Activated naive CD4-positive, alpha-beta T cell treated with anti-CD3 and anti-CD28 coated beads for 36 hours (primary cell): ENCODE measurements around the gene CHMP4A. TPM values are rescaled to one million over a fixed set of nuclear protein-coding genes. Genes with fewer than 3 reads are reported as not detected.

Experiments used
- CTCF ChIA-PET: fragments of 350-600 bp; sonication (Branson Sonifier 250); formaldehyde crosslinking; loops from one replicate; lab custom pipeline; 2021; ENCODE audit warnings: antibody characterized with exemption; lab: Charles Lee
- DNase-seq: peaks from one replicate; pipeline ENCODE4 v3.0.0-alpha.2; 2020
- H3K27ac Mint-ChIP-seq: one replicate; pipeline ENCODE4 v1.8.0; 2021; ENCODE audit warnings: mild to moderate bottlenecking, mixed read lengths
- H3K27me3 Mint-ChIP-seq: one replicate; pipeline ENCODE4 v1.8.0; 2021; ENCODE audit warnings: low read depth, mixed read lengths
- H3K36me3 Mint-ChIP-seq: one replicate; pipeline ENCODE4 v1.8.0; 2021; ENCODE audit warnings: low read depth, mixed read lengths
- H3K4me1 Mint-ChIP-seq: one replicate; pipeline ENCODE4 v1.8.0; 2021; ENCODE audit warnings: low read depth, mixed read lengths
- H3K4me3 Mint-ChIP-seq: one replicate; pipeline ENCODE4 v1.8.0; 2021; ENCODE audit warnings: mild to moderate bottlenecking, moderate library complexity, mixed read lengths
- H3K9me3 Mint-ChIP-seq: one replicate; pipeline ENCODE4 v1.8.0; 2021; ENCODE audit warnings: mixed read lengths
- intact Hi-C: fragments of 100-400 bp; cut with micrococcal nuclease; formaldehyde crosslinking; loops from one replicate; pipeline ENCODE4 v1.15.1; 2023
- total RNA-seq, 2 experiments: library from RNA; stranded (reverse); gene quantifications; one replicate each; pipeline ENCODE4 v1.2.3, GENCODE V29; 2021

The CHMP4A gene
- total RNA-seq, 2 experiments from 2014 or later, result 65.2 to 66.5 TPM

DNA sequence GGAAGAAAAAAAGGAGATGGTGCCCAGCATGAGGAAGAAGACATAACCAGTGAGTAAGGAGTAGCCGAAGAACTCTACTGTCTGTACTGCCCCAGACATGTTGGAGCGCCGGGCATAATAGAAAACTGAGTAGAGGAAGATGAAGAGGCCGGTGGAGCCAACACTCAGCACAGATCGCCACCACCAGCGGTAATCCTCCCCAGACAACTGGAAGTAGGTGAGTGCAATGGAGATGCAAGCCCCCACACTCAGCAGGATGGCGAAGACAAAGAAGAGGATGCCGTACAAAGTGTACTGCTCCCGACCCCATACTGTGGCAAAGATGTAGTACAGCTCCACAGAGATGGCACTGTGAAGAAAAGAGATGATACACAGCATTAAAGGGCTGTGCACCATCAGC, 23.8 kb downstream of the CHMP4A start:
- H3K9me3 Mint-ChIP-seq, result no peaks in the 10 kb centered on the region
- intact Hi-C loops, result loop anchor here (2.0 kb wide), 1 partner anchor 253 kb away; the partner anchor contains the start of gene SDR39U1
- H3K4me1 Mint-ChIP-seq, result peaks cover 52% of the 10 kb centered on the region
- H3K27ac Mint-ChIP-seq, result peak overlapping the region; percentile 78
- no peak overlapping the region for H3K4me3 Mint-ChIP-seq
- DNase-seq, result no peak
- H3K36me3 Mint-ChIP-seq, result peaks cover 19% of the 10 kb centered on the region
- H3K27me3 Mint-ChIP-seq, result no peaks in the 10 kb centered on the region
- CTCF ChIA-PET, result interaction anchor here (0.7 to 1.9 kb wide), 3 partner anchors 29 to 201 kb away, joined by 3 to 13 read pairs (median 3); partner anchors contain the start of genes DHRS4L2, IRF9 and LTB4R

DNA sequence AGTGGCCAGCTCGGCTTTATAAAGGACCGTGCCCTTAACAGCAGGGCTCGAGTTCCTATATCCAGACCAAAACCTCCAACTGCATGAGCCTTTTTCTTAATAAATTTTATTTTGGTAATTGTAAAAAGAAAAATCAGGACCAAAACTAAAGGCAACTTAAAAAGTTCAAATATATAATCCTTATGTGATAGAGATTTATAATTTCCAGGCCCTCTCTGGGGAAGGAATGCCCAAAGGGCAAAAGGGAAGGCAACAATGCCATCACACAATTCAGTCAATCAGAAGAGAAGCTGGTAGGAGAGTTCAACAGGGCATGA, 24.3 kb downstream of the CHMP4A start:
- peak overlapping the region; percentile 85 for H3K4me3 Mint-ChIP-seq
- peaks cover 48% of the 10 kb centered on the region for H3K4me1 Mint-ChIP-seq
- CTCF ChIA-PET, result interaction anchor here (0.7 to 1.9 kb wide), 4 partner anchors 28 to 201 kb away, joined by 3 to 13 read pairs (median 4); partner anchors contain the start of genes DHRS4L2, IRF9, LTB4R and RNF31
- no peak for DNase-seq
- peak overlapping the region; percentile 78 for H3K27ac Mint-ChIP-seq
- intact Hi-C loops, result loop anchor here (2.0 kb wide), 1 partner anchor 254 kb away; the partner anchor contains the start of gene SDR39U1
- H3K27me3 Mint-ChIP-seq, result no peaks in the 10 kb centered on the region
- peaks cover 19% of the 10 kb centered on the region for H3K36me3 Mint-ChIP-seq
- H3K9me3 Mint-ChIP-seq, result no peaks in the 10 kb centered on the region

DNA sequence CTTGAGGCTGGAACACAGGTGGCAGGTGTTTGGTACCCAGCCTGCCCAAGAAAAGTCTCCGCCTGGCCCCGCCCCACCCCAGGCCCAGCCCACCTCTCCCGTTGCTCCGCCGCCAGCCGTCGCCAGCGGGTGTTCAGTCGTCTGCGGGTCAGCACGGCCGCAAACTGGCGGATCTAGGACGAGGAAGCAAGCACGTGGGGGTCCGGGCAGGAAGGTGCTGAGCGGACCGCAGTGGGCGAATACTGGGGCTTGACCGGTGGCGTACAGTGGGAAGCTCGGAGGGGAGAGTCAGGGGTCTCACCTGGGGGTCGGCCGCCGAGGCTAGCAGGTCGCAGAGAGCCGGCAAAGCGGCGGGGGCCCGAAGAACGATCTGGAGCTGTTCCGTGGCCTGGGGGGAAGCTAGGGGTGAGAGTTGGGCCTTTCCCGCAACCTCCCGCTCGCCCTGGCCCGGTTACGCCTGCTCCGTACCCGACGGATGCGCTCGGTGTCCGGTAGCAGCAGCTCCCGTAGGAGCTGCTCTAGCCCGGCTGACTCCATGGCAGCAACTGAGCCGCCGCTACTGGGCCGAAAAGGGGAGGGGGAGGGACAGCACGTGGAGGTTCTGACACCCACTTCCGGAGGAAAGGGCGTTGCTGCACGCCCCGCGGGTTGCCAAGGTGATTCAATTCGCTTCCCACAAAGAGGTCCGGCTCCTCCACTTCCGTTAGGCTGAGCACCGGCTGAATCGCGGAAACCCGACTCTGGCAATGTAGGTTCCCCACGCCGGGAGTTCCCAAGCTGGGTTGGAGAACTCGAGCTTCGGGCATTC, 24.8 kb downstream of the CHMP4A start, which contains the start of gene IPO4:
Gene IPO4 (minus strand): TSS at position 566 of the 808 bp plus-strand sequence. CDS start 29 bp downstream, at position 537.
- CTCF ChIA-PET, result interaction anchor here (0.6 to 1.9 kb wide), 7 partner anchors 28 to 200 kb away, joined by 3 to 13 read pairs (median 3); partner anchors contain the start of genes DHRS4L2, IRF9, LTB4R and RNF31
- no peaks in the 10 kb centered on the region for H3K27me3 Mint-ChIP-seq
- intact Hi-C loops, result loop anchor here (1.0 to 2.0 kb wide), 9 partner anchors 16 to 254 kb away; partner anchors contain the start of genes CHMP4A, DCAF11, DHRS1 and GMPR2
- DNase-seq, result peak; percentile 97
- peaks cover 21% of the 10 kb centered on the region for H3K36me3 Mint-ChIP-seq
- peaks cover 46% of the 10 kb centered on the region for H3K4me1 Mint-ChIP-seq
- H3K27ac Mint-ChIP-seq, result peak within 1 kb of the TSS; percentile 78
- H3K4me3 Mint-ChIP-seq, result peak within 1 kb of the TSS; percentile 85
- no peaks in the 10 kb centered on the region for H3K9me3 Mint-ChIP-seq

DNA sequence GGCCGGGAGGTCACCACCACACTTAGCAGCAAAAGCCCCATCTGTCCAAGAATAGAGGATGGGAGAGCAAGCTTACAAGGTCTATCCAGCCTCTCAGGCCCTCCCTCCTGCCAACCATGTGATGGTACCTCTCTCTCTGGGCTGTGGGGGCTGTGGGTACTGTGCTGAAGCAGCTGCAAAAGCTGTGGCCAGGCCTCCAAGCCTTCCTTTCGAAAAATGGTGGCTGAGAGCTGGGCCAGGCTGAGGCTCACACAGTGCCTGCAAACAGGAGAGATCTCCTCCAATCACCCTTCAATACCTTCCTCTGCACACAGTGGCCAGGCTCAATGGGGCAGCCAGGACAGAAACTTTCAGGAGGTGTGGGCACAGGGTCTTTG, 25.8 kb downstream of the CHMP4A start:
- DNase-seq, result no peak
- Mint-ChIP-seq H3K27ac (no peak overlapping the region), H3K4me1 (peaks cover 40% of the 10 kb centered on the region), H3K36me3 (peaks cover 19% of the 10 kb centered on the region), H3K27me3 (no peaks in the 10 kb centered on the region), H3K4me3 (peak overlapping the region; percentile 85), H3K9me3 (no peaks in the 10 kb centered on the region)
- intact Hi-C loops, result no loop called here
- CTCF ChIA-PET, result interaction anchor here (1.4 to 2.8 kb wide), 5 partner anchors 26 to 123 kb away, joined by 4 to 9 read pairs (median 5); partner anchors contain the start of genes CHMP4A, IRF9, LTB4R2 and RNF31

DNA sequence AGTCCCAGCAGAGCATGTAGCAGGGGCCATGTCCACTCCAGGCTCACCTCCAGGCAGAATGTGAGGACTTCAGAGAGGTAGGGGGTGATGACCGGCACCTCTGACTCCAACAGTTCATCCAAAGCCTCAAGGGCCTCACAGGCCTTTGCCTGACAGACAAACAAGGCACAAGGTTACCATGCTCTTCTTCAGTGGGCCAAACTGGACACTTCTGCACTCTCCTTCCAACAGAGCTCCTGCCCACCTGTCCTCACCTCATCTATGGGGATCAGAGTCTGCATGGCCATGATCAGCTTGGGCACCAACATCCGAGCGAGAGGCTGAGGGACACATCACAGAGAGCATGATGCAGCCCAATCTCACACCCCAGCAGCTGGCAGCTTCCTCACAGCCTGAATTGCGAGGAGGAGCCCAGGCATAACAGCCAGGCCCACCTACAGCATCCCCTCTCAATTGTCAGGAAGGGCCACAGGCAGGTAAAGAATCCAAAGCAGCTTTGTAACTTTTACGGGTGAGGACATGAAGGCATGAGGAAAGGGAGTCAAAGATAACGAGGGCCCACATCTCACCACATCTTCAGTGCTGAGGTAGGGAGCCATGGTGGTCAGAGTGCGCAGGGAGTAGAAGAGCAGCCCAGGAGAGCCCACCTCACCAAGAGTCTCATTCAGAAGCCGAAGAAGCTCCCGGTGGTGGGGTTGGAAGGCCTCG, 26.3 kb downstream of the CHMP4A start:
- H3K27ac Mint-ChIP-seq, result no peak overlapping the region
- intact Hi-C loops, result no loop called here
- H3K4me1 Mint-ChIP-seq, result peaks cover 36% of the 10 kb centered on the region
- no peaks in the 10 kb centered on the region for H3K9me3 Mint-ChIP-seq
- no peak for DNase-seq
- CTCF ChIA-PET, result interaction anchor here (0.8 to 2.8 kb wide), 7 partner anchors 26 to 123 kb away, joined by 3 to 9 read pairs (median 5); partner anchors contain the start of genes CHMP4A, IRF9 and LTB4R2
- no peaks in the 10 kb centered on the region for H3K27me3 Mint-ChIP-seq
- peak overlapping the region; percentile 85 for H3K4me3 Mint-ChIP-seq
- peaks cover 18% of the 10 kb centered on the region for H3K36me3 Mint-ChIP-seq

DNA sequence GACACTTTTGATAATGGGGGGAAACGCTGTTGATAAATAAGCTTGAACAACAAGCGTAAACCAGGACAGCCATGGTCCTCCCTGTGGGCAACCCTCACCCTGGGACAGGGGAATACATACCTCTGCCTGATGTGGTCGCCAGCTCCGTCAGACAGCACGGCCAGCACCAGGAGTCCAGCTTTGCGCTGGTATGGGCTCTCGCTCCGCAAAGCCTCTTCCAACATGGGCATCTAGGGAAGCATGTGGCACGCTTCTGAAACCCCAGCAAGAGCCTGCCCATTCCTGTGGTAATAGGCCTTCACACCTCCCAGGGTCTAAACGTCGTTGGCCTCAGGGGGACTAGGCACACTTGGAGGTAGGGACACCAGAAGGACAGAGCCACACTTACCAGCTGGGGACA, 27.5 kb downstream of the CHMP4A start:
- peaks cover 30% of the 10 kb centered on the region for H3K4me1 Mint-ChIP-seq
- intact Hi-C loops, result no loop called here
- CTCF ChIA-PET, result interaction anchor here (0.6 to 2.8 kb wide), 9 partner anchors 25 to 123 kb away, joined by 3 to 9 read pairs (median 4); partner anchors contain the start of gene IRF9
- no peaks in the 10 kb centered on the region for H3K9me3 Mint-ChIP-seq
- H3K27ac Mint-ChIP-seq, result no peak overlapping the region
- peaks cover 19% of the 10 kb centered on the region for H3K36me3 Mint-ChIP-seq
- no peaks in the 10 kb centered on the region for H3K27me3 Mint-ChIP-seq
- DNase-seq, result no peak
- no peak overlapping the region for H3K4me3 Mint-ChIP-seq

DNA sequence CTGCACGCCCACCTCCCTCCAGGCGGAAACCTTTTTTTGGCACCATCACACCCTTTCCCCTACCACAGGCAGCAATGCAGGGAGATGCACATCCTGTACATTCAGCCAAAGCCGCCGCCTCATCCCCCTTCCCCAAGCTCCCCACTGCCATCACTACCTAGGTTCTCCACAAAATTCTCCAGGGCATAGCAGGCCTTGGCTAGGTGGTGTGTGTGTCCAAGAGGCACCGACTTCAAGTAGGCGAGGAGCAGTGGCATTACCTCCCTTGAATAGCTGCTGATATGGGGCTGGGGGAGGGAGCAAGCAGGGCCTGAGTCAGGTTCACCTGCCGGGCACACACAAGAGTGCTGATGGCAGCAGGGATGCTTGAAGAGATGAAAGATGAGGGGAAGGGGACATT, 28.3 kb downstream of the CHMP4A start:
- intact Hi-C loops, result no loop called here
- peaks cover 16% of the 10 kb centered on the region for H3K36me3 Mint-ChIP-seq
- H3K27ac Mint-ChIP-seq, result no peak overlapping the region
- H3K27me3 Mint-ChIP-seq, result no peaks in the 10 kb centered on the region
- no peak overlapping the region for H3K4me3 Mint-ChIP-seq
- peaks cover 27% of the 10 kb centered on the region for H3K4me1 Mint-ChIP-seq
- CTCF ChIA-PET, result interaction anchor here (0.6 to 2.8 kb wide), 5 partner anchors 24 to 112 kb away, joined by 3 to 9 read pairs (median 4); partner anchors contain the start of gene IRF9
- DNase-seq, result no peak
- H3K9me3 Mint-ChIP-seq, result no peaks in the 10 kb centered on the region

DNA sequence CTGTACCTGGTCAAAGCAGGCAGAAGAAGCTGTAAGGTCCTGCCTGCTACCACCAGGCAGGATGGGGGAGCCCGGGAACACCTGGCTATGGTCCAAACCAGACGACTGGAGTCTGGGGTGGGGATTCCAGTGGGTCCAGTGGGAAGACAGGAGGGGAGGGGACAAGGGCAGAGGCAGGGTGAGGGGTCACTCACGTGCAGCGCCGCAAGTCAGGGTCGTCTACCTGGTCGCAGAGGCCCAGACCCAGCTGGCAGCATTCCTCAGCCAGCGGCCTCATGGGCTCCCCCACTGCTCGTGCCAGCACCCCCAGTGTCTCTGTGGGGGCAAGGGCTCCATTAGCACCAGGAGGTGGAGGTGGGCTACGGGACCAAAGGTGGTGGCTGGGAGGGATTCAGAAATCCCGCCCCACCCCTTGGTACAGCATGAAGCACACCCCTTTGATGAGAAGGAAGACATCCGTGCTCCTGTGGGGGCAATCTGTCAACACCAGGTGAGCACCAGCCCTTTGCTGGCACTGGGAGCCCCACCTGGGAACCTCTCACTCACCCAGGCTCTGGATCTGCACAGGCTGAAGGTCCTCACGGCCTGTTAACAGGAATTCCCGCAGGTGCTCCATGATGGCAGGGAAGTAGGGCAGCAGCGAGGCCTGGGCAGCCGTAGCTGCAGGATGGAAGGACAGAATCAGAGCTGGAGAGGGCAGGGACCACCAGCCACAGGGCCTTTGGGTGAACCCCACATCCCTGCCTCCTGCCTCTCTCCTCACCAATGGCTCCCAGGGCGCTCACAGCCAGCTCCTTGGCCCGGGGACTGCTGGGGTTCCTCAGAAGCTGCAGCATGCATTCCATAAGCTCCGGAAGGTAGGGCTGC, 29.0 kb downstream of the CHMP4A start:
- no peak for DNase-seq
- Mint-ChIP-seq H3K4me1 (peaks cover 23% of the 10 kb centered on the region), H3K27me3 (no peaks in the 10 kb centered on the region), H3K4me3 (no peak overlapping the region), H3K36me3 (peaks cover 19% of the 10 kb centered on the region), H3K27ac (no peak overlapping the region), H3K9me3 (no peaks in the 10 kb centered on the region)
- intact Hi-C loops, result no loop called here
- CTCF ChIA-PET, result interaction anchor here (1.6 to 2.8 kb wide), 2 partner anchors 23 to 39 kb away, joined by 4 to 9 read pairs; partner anchors contain the start of gene IRF9

DNA sequence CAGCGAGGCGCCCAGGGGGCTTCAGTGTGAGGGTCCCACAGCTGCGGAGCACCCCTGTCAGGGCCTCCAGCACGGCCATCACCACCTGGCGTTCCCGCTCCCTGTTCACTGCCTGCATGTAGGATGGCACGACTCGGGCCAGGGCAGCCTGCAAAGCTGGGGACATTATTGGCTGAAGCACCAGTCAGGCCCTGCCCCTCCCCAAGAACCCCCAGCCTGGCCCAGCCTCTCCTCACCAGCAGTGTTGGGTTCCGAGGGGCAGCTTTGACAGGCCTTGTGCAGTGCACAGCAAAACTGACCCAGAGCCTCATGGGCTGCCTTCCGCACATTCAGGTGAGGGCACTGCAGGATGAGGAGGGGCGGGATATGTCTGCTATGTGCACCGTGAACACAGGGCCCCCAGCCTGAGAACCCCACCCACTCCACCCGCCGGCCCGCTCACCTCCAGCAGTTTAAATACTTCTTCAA, 30.2 kb downstream of the CHMP4A start:
- Mint-ChIP-seq H3K4me3 (no peak overlapping the region), H3K36me3 (peaks cover 19% of the 10 kb centered on the region), H3K27me3 (no peaks in the 10 kb centered on the region), H3K27ac (no peak overlapping the region), H3K9me3 (no peaks in the 10 kb centered on the region), H3K4me1 (peaks cover 17% of the 10 kb centered on the region)
- no peak for DNase-seq
- CTCF ChIA-PET, result interaction anchor here (0.8 to 1.3 kb wide), 2 partner anchors 22 to 125 kb away, joined by 3 to 5 read pairs; partner anchors contain the start of genes CIDEB and IRF9
- intact Hi-C loops, result no loop called here

DNA sequence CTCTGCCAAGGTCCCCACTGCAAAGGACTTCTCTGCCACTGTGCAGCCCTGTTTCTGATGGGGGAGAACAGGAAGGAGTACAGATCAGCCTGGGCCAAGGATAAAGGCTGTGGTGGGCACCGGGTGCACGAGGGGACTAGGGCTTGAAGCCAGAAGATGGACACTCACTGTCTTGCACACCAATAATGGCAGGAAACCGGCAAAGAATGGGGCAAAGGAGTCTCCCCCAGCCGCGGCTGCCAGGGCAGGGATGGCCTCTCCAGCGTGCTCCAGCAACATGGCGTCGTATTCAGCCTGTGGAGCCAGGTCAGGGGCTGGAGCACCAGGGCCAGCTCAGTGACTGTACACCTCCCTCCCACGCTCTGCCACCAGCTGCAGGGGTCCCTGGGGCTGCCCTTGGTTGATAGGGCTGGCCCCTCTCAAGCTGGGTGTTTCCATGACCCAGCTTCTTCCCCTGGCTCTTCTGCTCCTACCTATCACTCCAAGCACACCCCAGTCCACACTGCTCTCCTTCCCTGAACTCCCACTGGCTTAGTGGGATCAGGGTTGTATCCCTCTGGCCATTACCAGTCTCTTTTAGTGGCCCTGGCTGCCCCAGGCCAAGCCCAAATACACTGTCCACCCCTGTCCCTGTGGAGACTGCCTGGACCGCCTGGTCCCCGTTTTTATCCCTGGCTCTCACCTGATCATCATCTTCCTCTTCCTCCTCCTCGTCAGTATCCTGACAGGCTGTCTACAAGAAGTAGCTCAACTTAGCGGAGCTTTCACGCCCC, 31.0 kb downstream of the CHMP4A start:
- intact Hi-C loops, result no loop called here
- no peak for DNase-seq
- peak overlapping the region; percentile 30 for H3K27ac Mint-ChIP-seq
- peaks cover 11% of the 10 kb centered on the region for H3K4me1 Mint-ChIP-seq
- H3K36me3 Mint-ChIP-seq, result peaks cover 21% of the 10 kb centered on the region
- no peak overlapping the region for H3K4me3 Mint-ChIP-seq
- no peaks in the 10 kb centered on the region for H3K27me3 Mint-ChIP-seq
- CTCF ChIA-PET, result interaction anchor here (0.6 to 1.3 kb wide), 2 partner anchors 21 to 150 kb away, joined by 3 to 5 read pairs; partner anchors contain the start of gene IRF9
- H3K9me3 Mint-ChIP-seq, result no peaks in the 10 kb centered on the region
